GM23338 (cell line): ENCODE results near the gene ADAMTSL4.

ENCODE experiments used
- CREB1 ChIP-seq: fragments of 250-450 bp; sonication (Bioruptor Pico); IDR thresholded peaks from 2 replicates; pipeline ENCODE4 v1.5.0; 2020; ENCODE audit warnings: low read depth, mild to moderate bottlenecking, moderate library complexity
- CTCF ChIP-seq, 2 experiments: fragments of 200-600 bp in 1 of 2; sonication (generic) in 1 of 2; conservative IDR thresholded peaks; 2 replicates each; pipeline versions ENCODE4 v1.5.1 to v1.6.1; 2016 to 2017; ENCODE audit warnings: antibody characterized with exemption in 2 of 2, low read depth in 2 of 2, mild to moderate bottlenecking in 2 of 2, moderate library complexity in 1 of 2
- ETS1 ChIP-seq: IDR thresholded peaks from 2 replicates; pipeline ENCODE4 v1.6.1; 2016; ENCODE audit warnings: antibody characterized with exemption
- EZH2 ChIP-seq: fragments of 200-600 bp; sonication (generic); IDR thresholded peaks from one replicate; pipeline ENCODE4 v1.8.0; 2017; ENCODE audit warnings: antibody characterized with exemption, mild to moderate bottlenecking, low read depth; ENCODE audit not compliant: unreplicated experiment
- JUNB ChIP-seq: IDR thresholded peaks from one replicate; pipeline ENCODE4 v1.6.1; 2016; ENCODE audit warnings: antibody characterized with exemption; ENCODE audit not compliant: unreplicated experiment
- NANOG ChIP-seq: IDR thresholded peaks from 2 replicates; pipeline ENCODE4 v1.6.1; 2016; ENCODE audit warnings: antibody characterized with exemption, borderline replicate concordance
- POLR2AphosphoS5 ChIP-seq: IDR thresholded peaks from 2 replicates; pipeline ENCODE4 v1.6.1; 2016; ENCODE audit warnings: antibody characterized with exemption, low read depth

- no peak for TF ChIP-seq CTCF (conservative IDR thresholded peaks at IDR 0.05; ENCODE audit: low read depth in 2 of 2)
- TF ChIP-seq ETS1 = no peak
- TF ChIP-seq JUNB = no peak
- no peak for TF ChIP-seq CREB1 (CRISPR knock-in tag)
- TF ChIP-seq EZH2 = no peak
- no peak for TF ChIP-seq POLR2AphosphoS5
- no peak for TF ChIP-seq NANOG
These were observed 7.9 kb downstream of the ADAMTSL4 start for GRCh38 chr1:150557065-150557600.
